NCI-H524 treated with DMSO at 0.1 percent for 48 hours (cell line): ENCODE results near the gene ZBTB46.
"Not testable (repeated sequence)": the region's sequence is repeated elsewhere in the genome, so short reads cannot be mapped to it uniquely, and the experiment has no call there.

Source experiments
- DNase-seq: peaks from one replicate; lab custom pipeline; 2025; lab: John Stamatoyannopoulos, UW

Gene ZBTB46

DNA sequence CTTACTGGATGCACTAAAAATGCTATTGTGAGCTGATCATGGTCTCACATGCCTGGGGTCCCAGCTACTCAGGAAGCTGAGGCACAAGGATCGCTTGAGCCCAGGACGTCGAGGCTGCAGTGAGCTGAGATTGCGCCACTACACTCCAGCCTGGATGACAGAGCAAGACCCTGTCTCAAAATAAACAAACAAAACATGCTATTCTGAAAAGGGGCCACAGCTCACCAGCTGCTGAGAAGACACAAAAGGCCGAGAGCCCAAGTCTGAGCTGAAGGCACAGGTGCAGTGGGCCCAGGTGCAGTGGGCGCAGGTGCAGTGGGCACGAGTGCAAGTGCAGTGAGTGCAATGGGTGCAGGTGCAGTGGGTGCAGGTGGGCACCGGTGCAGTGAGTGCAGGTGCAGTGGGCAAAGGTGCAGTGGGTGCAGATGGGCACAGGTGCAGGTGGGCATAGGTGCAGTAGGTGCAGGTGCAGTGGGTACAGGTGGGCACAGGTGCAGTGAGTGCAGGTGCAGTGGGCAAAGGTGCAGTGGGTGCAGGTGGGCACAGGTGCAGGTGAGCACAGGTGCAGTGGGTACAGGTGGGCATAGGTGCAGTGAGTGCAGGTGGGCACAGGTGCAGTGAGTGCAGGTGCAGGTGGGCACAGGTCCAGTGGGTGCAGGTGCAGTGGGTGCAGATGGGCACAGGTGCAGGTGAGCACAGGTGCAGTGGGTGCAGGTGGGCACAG is 16.0 kb downstream of the ZBTB46 start:
- no peak for DNase-seq

DNA sequence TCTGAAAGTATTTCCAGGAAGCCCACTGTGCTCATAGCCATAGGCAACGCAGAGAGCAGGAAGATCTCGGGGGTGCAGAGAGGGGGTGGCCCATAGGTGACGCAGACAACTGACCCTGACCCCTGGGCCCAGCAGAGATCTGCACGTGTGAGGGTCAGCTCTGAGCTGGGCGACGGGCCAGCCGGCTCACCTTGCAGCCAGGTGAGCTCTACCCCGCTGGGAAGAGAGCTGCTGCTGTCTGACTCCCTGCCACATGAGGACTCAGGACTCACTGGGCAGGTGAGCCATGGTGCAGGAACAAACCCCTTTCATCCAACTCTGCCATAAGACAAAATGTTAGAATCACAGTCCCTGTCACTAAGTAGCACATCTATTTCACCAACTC is 19.6 kb downstream of the ZBTB46 start:
- no peak for DNase-seq

DNA sequence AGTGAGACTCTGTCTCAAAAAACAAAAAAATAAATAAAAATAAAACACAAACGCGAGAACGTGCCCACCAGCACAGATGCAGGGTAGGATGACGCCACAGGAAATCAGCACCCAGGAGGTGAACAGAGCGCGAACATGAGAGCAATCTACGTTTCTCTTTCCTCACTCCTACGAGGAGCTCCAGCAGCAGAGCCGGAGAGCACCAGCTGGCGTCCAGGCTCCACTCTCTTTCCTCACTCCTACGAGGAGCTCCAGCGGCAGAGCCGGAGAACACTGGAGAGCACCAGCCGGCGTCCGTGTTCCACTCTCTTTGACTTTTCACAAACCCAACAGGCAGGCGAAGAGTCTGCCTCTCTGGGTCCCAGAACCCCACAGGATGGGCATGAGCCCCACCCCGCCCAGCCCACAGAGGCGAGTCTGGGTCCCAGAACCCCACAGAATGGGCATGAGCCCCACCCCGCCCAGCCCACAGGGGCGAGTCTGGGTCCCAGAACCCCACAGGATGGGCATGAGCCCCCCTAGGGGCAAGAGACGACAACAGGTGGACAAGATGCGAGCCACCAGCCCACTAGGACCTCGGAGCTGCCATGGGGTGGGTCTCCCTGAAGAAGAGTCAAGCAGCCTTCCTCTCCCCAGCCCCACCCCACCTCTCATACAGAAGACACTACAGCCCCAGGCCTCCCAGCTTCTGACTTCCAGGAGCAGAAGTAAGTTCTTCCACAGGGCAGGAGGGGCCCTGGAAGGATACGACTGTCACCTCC is 20.2 kb downstream of the ZBTB46 start:
- no peak for DNase-seq

DNA sequence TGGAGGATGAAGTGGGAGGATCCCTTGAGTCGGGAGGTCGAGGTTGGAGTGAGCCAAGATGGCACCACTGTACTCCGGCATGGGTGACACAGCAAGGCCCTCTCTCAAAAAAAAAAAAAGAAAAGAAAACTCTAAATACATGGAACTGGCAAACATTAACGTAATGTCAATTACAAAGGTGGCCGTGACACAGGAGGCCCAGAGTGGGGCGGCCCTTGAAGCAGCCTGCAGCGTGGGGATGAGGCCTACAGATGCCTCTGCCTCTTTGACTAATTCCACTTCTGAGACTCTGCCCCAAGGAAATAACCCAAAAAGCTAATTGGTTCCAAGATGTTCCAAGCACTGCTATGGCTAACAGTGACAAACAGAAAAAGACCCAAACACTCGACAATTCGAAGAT is 21.2 kb downstream of the ZBTB46 start:
- DNase-seq: no peak

DNA sequence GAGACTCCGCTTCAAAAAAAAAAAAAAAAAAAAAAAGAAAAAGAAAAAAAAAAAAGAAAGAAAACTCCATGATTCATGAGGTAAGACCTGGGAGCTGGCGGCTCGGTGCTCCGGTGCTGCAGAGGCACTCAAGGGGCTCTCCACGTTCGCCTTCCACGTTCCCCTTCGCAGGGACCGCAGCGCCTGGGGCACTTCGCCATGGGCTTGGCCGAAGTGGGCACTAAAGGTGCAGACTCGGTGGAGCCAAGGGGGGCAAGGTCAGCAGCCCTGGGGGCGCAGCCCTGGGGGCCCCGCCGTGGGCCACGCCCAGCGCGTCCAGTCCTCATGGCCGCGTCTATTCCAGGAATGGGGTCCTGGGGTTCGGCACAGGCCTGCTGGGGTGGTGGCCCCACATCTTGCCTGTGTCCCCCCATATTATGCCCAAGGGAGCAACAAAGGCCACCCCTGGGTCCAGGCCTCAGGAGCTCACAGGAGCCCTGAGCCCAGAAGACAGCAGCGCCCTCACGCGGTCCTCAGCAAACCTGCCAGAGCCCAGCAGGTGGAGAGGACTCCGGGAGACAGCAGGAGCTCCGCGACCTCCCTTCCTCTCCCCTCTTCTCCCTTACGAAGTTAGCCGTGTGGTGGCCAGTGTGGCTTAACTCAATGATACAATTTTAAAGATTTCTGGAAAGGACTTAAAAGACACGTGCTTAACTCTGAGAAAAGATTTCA is 21.9 kb downstream of the ZBTB46 start:
- no peak for DNase-seq

DNA sequence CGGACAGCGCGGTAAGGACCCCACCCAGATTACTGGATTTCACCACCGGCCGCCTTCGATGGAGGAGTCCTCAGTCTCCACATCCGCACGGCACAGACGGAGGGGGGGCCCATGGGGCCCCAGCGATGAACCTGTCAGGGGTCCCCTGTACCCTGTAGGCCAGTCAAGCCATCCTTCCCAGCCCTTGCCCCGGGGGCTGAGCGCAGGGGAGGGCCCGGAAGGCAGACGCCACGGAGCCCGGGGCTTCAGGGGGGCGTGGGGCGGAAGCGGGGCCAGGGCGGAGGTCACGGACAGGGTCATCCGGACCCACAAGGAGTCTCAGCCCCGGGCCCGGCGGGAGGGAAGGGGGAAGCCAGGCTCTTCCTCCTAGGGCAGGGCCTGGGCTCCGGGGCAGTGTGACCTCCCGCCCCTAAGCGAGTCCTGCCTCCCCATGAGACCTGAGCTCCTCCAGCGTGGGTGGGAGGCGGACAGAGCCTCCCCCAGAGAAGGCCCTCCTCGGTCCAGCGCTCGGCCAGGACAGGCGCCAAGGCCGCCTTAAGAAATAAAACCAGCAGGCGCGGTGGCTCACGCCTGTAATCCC is 22.8 kb downstream of the ZBTB46 start:
- no peak for DNase-seq

DNA sequence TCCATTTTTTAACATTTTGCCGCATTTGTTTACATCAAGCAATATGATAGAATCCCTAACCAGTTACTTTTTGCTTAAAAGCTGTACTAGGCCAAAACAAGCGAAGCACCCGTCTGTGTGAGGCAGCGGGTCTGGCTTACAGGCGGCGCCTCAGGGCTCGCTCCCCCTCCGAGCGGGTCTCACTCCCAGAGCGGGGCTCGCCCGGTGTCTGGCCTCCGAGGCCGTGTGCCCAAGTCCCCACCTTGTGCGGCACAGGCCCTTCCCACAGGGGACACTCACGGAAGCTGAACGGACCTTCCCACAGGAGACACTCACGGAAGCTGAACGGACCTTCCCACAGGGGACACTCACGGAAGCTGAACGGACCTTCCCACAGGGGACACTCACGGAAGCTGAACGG is 23.4 kb downstream of the ZBTB46 start:
- no peak for DNase-seq

DNA sequence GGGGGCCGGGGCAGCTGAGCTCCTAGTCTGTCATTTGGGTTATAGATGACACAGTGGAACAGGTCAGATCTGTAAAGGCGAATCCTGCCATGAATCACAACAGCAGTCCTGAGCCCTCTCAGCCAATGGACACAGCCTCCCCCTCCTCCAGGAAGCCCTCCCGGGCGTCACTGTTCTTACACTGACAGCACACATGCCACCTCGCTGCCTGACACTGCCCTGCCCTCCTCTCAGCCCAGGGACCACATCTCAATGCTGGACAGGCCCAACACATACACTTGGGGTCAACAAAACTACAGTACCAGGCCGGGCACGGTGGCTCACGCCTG is 26.8 kb downstream of the ZBTB46 start:
- DNase-seq: no peak

DNA sequence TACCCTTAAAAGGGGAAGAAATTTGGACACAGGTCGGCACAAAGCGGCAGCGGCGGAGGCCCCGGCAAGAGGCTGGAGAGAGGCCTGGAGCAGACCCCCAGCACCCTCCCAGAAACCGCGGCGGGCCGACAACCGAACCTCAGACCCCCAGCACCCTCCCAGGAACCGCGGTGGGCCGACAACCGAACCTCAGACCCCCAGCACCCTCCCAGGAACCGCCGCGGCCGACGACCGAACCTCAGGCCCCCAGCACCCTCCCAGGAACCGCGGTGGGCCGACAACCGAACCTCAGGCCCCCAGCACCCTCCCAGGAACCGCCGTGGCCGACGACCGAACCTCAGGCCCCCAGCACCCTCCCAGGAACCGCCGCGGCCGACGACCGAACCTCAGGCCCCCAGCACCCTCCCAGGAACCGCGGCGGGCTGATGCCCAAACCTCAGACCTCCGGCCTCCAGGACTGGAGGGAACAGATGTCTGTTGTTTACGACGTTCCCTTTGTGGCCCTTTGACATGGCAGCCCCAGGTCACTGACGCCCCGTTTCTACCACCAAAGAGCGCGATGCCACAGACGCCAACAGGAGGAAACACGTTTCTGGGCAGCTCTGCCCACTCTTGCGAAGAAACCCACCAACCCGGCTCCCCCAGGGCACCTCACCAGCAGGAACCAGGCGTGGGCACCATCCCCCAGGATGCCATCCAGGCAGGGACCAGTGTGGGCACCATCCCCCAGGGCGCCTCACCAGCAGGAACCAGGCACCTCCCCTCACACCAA is 28.4 kb downstream of the ZBTB46 start:
- no peak for DNase-seq

DNA sequence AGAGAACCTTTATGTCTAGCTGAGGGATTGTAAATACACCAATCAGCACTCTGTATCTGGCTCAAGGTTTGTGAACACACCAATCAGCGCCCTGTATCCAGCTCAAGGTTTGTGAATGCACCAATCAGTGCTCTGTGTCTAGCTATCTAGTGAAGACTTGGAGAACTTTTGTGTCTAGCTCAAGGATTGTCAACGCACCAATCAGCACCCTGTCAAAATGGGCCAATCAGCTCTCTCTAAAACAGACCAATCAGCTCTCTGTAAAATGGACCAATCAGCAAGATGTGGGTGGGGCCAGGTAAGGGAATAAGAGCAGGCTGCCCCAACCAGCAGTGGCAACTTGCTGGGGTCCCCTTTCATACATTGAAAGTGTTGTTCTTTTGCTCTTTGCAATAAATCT is 29.9 kb downstream of the ZBTB46 start:
- DNase-seq: not testable (repeated sequence)

DNA sequence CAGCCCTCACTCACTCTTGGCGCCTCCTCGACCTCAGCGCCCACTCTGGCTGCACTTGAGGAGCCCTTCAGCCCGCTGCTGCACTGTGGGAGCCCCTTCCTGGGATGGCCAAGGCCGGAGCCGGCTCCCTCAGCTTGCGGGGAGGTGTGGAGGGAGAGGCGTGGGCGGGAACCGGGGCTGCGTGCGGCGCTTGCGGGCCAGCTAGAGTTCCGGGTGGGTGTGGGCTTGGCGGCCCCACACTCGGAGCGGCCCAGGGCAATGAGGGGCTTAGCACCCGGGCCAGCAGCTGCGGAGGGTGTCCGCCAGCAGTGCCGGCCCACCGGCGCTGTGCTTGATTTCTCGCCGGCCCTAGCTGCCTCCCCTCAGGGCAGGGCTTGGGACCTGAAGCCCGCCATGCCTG is 30.7 kb downstream of the ZBTB46 start:
- DNase-seq: not testable (repeated sequence)

DNA sequence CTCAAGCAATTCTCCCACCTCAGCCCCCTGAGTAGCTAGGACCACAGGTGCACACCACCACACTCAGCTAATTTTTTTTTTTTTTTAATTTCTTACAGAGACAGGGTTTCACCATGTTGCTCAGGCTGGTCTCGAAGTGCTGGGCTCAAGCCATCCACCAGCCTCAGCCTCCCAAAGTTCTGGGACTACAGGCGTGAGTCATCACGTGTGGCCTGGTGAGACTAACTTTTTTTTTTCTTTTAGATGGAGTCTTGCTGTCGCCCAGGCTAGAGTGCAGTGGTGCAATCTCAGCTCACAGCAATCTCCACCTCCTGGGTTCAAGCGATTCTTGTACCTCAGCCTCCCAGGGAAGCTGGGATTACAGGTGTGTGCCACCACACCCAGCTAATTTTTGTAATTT is 31.9 kb downstream of the ZBTB46 start:
- DNase-seq: not testable (repeated sequence)

DNA sequence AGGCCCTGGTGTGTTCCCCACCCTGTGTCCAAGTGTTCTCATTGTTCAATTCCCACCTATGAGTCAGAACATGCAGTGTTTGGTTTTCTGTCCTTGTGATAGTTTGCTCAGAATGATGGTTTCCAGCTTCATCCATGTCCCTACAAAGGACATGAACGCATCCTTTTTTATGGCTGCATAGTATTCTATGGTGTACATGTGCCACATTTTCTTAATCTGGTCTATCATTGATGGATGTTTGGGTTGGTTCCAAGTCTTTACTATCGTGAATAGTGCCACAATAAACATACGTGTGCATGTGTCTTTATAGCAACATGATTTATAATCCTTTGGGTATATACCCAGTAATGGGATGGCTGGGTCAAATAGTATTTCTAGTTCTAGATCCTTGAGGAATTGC is 33.9 kb downstream of the ZBTB46 start:
- not testable (repeated sequence) for DNase-seq

DNA sequence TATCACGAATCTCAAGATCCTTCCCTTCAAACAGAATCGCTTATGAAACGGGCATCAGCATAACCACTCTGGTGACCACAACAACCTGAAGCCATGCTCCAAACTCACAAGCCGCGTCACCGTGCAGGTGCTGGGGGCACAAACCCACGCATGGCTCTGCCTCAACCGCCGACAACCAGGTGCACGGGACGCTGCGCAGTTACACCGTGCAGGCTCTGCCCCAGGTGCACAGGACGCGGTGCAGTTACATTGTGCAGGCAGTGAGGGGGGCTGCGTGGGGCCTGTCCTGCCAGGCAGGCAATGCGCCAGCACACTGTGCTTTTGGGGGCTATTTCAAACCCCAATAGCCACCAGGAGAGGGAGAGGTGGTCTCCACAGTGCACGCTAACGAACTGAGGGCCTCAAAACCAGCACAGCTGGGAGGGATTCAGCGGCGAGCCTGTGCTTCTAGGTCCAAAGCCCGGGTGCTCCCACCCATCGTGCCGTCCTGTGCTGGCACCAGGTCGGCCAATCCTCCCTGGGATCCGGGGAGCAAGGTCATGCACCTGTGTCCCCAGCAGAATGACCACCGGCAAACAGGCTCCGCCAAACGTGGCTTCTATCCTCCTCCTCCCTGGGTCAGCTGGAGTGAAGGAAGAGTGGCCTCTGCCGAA is 35.8 kb downstream of the ZBTB46 start:
- no peak for DNase-seq

DNA sequence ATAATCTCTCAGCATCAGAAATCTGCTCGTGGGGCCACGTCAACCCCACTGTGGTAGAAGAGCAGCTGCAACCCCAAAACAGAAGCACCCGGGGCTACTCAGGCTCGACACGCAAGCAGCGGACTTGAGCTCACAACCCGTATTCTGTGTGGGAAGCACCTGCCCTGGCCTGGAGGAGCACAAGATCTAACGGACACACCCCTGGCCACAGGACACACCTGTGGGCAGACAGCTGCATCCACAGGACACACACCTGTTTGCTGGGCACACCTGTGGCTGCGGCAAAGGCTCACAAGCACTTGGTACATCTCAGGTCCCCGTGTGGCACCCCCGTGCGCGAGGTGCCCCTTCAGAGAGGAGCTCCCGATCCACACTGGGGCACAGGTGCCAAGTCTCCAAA is 36.5 kb downstream of the ZBTB46 start:
- DNase-seq: no peak

DNA sequence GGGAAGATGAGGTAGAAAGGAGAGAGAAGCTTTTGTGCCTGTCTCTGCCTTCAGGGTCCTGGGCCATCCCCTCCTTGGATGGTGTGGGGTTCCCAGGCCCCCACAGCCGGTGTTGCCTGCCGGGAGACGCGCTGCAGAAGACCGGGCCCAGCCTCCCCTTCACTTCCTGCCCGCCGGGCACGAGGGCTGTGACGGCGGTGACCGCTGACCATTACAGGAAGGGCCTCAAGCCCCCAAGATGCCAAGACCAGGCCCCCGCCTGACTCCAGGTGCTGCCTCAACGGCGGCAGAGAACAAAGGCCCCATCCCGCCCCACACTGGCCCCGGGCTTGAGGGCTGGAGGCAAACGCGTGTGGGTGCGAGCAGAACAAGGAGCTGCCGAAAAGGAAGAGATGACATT is 38.2 kb downstream of the ZBTB46 start:
- DNase-seq: no peak

DNA sequence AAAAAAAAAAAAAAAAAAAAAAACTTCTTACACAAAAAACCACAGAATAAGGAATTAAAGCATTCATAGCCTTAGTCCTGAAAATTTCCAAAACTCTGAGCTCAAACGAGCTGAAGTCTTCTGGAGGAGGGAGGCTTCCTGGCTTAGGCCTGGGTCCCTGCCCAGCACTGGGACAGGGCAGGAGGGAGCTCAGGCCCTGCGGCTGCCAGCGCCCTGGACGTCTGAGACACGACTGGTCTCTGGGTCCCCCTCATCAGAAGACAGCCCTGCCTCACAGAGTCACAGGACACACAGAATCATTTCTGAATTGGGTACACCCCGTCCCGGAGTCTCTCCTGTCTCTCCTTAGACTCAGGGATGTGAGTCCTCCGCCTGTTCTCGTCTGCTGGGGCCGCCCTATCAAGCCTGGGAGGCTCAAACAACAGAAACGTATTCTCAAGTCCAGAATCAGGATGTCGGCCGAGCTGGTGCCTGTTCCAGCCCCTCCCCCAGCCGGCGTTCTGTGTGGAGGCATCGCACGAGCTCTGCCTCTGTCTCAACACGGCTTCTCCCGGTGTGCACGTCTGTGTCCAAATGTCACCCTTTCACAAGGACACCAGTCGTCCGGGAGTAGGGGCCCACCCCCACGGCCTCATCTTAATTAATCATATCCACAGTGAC is 39.4 kb downstream of the ZBTB46 start:
- no peak for DNase-seq

DNA sequence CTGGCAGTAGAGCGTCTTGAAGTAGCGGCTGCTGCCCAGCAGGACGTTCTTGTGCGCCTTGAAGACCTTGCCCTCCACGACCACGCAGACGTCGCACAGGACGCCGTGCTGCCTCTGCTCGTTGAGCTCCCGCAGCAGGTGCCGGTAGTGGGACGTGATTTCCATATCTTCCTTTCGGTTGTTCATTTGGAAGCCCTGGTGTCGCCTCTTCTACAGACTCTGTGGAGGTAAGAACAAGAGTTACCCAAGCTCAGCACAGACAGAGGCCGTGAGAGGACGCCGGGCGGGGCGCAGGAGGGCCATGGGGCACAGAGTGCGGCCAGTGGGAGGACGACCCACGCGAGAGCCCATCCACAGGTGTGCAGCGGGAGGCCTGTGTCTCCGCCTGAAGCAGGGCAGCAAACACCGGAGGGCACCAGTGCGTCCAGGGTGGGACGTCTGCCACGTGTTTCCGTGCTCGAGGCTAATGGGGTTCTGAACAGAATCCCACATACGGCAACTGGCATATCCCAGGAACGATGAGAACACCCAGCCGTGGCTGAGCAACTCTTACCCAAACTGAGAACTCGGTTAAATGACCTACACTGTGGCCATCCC is 40.4 kb downstream of the ZBTB46 start:
- no peak for DNase-seq

DNA sequence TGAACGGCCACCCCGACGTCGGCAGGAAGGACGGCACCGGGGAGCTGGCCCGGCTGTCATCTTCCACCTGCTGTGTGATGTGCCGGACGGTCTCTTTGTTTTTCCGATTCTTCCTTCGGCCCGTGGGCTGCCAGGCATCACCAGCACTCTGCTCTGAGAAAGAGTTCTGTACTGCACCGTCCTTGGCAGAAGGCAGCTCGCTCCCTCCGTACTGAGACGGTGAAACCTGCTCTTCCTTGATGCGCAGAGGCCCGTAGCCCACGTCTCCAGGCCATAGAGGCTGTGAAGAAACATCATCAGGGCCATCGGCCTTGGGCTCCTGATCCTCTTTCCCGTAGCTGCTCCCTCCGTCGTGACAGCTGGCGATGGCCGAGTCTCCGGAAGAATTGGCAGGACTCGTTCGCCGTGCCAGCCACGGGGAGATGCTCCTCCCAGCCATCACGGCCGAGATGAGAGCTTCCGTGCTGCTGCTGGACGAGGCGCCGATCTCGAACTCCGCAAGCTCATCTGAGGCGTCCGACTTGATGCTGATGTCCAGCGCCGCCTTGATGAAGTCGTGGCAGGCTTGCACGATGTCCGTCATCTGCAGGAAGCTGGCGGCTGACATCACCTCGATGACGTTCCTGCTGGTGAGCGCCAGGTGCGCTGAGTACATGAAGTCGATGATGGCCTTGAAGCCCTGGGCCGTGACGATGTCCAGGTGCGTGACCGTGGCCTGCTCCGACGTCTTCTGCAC is 41.1 kb downstream of the ZBTB46 start:
- DNase-seq: no peak

DNA sequence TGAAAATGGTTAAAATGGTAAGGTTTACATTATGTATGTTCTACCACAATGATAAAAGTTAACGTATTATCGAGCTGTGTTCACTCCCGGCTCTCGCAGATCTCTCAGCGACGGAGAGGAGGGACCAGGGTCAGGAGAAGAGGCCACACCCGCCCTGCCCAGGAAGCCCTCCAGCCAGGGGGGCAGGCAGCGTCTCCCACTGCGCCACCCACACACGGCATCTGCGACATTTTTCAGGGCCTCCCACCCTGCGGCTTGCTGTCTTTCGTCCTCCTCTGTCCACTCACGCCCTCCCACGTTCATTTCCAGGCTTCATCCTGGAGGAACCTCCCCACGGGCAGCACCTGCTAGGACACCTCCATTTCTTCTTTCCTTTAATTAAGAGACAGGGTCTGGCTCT is 43.3 kb downstream of the ZBTB46 start:
- DNase-seq: no peak
